NCI-H2029 (cell line): ENCODE measurements around the gene EPHA10.
A peak's percentile ranks its signal among the peaks of the same experiment; 100 is the strongest.
"Not testable (repeated sequence)": the region's sequence is repeated elsewhere in the genome, so short reads cannot be mapped to it uniquely, and the experiment has no call there.

Experiments
- DNase-seq: peaks from one replicate; lab custom pipeline; 2025; lab: John Stamatoyannopoulos, UW

Gene EPHA10

DNA sequence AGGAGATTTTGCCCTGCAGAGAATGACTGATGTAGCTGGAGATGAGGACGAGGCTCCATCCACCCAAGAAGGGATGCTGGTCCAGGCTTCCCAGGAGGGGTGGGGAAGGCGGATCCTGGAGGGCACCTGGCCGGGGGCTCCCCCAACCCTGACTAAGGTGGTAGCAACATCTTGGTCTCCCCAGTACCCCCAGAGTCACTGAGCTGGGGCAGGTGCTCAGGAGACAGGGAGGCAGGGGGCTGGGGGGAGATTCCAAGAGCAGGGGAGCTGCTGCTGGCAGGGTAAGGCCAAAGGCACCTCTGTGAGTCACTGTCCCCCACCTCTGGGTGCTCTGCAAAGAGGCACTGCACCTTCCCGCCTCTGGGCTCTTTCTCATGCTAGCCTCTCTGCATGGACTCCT lies 48.6 kb downstream of the EPHA10 start:
- DNase-seq, result no peak

DNA sequence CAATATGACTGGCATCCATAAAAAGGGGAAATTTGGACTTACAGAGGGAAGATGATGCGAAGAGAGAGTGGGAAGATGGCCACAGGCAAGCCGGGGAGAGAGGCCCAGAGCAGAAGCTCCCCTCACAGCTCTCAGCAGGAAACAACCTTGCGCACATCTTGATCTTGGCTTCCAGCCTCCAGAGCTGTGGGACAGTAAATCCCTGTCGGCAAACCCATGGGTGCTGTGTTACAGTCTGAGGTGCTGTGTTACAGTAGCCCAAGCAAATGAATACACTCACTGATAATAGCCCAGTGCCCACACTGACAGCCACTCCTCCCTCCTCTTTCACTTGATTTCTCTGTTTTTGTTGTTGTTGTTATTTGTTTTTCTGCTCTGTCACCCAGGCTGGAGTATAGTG lies 50.2 kb downstream of the EPHA10 start:
- no peak for DNase-seq

DNA sequence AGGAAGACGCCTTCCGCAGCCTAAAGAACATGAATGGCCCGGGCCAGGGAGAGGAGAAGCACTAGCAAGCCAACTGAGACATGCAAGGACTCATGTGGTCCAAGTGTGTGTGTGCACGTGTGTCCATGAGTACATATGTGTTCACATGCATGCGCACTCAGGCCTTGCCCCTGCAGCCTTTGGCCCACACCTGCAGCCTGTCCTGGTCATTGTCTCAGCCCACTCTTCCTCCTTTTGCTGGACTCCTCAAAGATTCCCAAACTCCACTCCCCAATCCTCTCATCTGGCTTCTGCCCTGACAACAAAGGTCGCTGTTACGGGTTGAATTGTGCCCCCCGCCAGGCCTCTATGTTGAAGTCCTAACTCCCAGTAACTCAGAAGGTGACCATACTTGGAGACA lies 50.7 kb downstream of the EPHA10 start:
- DNase-seq, result no peak

DNA sequence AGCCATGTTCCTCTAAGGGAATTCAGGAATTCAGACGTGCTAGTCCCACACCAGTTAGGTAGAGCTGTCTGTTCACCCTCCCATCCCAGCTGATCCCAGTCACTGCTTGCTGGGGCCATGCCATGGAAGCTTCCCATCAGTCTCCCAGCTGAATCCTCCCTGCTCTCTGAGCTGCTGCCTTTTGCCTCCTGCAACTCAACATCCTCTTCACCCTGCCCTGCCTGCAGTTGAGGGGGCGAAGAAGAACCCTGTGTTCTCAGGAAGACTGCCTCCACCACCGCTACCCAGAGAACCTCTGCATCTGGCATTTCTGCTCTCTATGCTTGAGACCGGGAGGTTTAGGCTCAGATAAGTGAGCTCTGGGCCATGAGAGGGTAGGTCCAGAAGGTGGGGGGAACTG lies 56.4 kb downstream of the EPHA10 start:
- no peak for DNase-seq

DNA sequence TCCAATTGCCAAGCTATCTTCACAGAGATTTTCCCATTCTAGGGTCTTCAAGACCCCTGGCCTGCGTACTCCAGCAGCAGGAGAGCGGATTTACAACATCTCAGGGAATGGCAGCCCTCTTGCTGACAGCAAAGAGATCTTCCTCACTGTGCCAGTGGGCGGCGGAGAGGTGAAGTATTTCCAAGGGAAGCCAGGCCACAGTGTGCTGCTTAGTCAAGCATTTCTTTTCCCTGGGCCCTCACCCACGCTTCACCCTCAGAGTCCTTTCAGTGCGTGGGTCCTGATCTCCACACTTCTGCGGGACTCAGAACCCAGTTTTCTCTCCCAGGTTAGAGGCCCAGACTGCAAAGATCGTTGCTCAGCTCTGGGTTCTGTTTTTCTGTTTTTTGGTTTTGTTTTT lies 59.5 kb downstream of the EPHA10 start:
- no peak for DNase-seq

DNA sequence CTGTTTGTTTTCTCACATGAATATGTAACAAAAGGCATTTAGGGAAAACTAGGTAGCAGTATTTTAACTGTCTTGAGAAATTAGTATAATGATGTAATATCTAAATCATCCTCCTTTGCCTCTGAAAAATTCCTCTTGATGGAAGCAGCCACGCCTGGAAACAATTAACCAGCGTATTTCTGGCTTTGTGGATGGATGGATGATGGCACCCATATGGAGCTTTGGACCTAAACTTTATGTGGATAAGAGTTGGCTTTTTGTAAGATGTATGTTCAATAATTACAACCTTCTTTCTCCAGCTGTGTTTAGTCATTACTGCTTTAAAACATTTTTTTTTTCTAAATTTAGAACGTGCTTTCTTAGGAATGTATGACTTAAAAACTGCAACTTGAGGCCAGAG lies 60.0 kb downstream of the EPHA10 start:
- no peak for DNase-seq

DNA sequence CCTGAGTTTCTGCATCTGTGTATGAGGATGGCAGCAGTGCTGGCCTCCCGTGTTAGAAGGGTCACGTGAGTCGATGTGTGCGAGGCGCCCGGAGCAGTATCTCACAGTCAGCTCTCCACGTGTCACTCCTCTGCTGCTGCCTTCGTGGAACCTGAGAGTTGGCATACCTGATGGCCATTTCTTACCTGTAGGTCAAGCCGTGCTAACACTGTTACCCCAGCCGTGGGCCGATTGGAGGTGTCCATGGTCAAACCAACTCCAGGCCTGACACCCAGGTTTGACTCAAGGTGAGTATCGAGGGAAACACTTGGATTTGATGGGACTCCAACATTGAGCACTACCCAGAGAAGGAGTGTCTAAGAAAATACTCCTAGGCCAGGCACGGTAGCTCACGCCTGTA lies 61.9 kb downstream of the EPHA10 start:
- no peak for DNase-seq

DNA sequence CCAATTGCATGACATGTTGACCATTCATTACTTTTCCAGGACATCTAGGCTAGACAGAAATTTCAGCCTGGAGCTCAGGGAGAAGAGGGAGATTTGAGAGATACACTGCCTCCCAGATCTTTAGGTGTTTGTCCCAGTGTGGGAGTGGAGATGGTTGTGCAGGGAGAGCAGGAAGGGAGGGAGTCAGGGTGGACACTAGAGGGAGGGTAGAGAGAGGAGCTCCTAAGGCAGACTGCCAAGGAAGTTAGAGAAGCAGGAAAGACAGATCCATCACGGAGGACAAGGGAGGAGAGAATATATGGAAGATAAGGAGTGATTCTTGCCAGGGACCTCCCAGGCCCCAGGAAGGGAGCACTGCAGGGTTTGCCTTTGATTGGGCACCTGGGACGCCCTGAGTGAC lies 63.9 kb downstream of the EPHA10 start:
- no peak for DNase-seq

DNA sequence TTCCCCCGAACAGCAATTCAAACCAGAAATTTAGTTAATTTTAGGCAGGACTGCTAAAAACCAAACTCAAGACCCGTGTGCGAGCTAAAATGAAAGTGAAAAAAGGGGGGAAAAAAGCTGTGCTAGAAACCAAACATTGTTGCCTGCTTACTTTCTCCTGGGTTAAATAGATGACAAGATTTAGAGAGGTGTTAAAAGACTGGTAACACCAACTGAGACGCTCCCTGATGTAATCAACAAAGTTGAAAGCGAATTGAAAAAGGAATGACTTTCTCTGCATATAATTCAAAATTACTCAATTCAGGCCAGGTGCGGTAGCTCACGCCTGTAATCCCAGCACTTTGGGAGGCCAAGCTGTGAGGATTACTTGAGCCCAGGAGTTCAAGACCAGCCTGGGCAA lies 65.8 kb downstream of the EPHA10 start:
- no peak for DNase-seq

DNA sequence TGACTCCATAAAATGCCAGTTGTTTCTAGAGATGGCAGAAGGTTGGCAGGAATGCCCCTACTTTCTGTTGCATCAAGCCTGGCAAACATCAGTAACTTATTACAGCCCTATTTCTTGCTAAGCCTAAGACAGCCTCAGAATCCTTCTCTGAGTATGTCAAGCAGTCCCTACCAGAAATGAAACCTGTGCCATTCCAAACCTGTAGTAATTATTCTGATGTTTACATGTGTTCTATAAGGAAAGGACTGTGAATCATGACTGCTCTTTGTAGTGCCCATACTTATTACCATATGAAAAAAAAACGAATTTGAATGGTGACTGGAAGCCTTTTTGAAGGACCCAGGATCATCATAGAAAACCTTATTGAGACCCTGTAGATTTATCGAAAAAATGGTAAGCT lies 67.2 kb downstream of the EPHA10 start:
- DNase-seq, result no peak

DNA sequence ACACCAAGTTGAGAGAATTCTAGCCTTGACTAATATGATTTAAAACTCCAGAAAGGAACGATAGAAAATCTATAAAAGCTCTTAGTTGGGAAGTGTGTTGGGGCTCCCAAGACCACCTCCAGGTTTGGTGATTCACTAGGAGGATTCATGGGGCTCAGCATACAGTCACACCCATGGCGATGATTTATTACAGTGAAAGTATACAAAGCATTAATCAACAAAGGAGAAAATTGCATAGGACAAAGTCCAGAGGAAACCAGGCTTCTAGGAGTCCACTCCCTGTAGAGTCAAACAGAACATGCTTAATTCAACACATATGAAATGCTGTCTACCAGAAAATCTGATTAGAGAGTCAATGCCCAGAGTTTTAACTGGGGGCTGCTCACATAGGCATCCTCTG lies 67.8 kb downstream of the EPHA10 start:
- DNase-seq, result no peak

DNA sequence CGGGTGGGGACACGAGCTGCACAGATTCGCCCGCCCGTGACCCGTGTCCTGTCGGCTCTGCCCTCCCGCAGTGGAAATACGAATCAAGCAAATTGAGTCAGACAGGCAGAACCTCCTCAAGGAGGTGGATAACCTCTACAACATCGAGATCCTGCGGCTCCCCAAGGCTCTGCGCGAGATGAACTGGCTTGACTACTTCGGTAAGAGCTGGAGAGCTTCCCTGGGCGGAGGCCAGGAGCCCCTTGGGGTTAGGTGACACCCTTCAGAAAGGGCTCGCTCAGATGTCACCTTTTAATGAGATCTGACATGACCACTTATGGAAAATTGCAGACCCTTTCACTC lies 72.1 kb downstream of the EPHA10 start:
- peak; percentile 66 for DNase-seq

DNA sequence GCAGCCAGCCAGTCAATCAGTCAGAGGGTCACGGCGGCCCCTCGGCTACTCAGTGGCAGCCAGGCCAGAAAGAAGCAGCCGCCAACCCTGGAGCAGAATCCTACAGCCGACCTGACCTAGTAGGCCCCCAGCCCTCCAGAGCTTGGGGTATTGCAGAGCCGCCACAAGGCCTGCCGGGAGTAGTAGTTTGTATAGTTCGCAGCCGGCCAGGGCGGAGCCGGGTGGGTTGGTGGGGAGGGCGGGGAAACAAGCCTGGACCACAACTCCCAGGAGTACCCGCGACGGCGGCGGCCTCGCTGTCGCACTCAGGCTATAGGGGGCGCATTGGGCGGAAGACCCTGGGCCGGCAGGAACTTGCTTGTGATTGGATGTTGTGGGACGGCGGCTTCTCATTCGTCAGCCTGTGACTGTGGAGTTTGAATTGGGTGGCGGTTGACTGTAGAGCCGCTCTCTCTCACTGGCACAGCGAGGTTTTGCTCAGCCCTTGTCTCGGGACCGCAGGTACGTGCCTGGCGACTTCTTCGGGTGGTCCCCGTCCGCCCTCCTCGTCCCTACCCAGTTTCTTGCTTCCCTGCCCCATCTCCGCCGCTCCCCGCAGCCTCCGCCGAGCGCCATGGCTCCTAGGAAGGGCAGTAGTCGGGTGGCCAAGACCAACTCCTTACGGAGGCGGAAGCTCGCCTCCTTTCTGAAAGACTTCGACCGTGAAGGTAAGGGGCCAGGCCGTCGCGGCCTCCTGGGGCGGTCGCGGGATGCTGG lies 72.7 kb downstream of the EPHA10 start, which contains the start of gene CDCA8:
Gene CDCA8, plus strand, starts transcription at position 439 of the 756 bp plus-strand sequence. Its CDS starts 175 bp downstream, at position 614.
- DNase-seq, result peak; percentile 100

DNA sequence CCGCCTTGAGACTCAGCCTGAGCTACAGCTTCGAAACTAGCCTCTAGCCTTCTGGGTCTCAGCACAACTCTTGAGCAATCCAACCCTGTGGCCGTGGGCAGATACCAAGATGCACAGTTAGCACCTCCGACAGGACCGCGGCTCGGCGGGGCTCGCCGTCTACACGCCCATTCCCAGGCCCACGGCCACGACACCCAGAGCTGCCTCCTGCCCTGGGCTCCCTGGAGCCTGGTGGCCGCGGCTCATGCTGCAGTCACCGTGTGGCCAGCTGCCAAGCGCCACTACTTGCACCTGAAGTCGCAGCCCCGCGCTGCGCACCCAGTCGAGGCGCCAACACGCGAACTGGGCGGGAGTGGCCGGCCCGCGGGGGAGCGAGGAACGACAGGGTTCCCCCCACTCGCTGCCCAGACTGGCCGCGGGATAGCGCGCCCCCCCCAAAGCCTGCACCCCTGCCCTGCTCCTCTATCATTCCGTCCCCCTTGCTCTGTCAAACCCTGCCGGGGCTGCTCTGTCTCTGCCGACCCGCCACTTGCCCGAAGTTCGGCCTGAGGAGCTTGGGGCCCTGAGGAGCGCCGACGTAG lies 73.3 kb downstream of the EPHA10 start:
- peak; percentile 87 for DNase-seq

DNA sequence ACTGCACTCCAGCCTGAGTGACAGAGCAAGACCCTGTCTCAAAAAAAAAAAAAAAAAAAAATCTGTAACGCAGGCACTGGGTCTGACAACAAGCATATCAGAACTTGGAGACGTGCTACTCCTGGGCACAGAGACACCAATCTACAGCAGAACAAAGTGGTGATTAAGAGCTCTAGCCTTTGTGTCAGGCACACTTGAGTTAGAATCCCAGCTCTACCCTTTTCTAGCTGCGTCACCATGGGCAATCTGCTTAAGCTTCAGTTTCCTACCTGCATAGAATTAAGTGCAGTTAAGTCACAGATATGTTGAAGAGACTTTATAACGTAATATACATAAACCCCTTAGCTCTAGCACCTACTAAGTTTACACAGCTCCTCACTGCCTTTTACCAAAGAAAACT lies 76.0 kb downstream of the EPHA10 start:
- DNase-seq, result no peak

DNA sequence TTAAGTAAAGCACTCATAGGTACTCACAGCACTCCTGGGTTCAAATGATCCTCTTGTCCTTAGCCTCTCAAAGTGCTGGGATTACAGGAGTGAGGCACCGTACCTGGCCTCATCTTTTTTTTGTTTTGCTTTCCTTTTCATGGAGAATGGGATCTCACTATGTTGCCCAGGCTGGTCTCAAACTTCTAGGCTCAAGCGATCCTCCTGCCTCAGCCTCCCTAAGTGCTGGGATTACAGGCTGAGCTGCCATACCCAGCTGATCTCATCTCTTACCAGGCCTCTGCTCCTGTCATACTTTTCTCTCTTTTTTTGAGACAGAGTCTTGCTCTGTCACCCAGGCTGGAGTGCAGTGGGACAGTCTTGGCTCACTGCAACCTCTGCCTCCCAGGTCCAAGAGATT lies 77.2 kb downstream of the EPHA10 start:
- DNase-seq, result not testable (repeated sequence)

DNA sequence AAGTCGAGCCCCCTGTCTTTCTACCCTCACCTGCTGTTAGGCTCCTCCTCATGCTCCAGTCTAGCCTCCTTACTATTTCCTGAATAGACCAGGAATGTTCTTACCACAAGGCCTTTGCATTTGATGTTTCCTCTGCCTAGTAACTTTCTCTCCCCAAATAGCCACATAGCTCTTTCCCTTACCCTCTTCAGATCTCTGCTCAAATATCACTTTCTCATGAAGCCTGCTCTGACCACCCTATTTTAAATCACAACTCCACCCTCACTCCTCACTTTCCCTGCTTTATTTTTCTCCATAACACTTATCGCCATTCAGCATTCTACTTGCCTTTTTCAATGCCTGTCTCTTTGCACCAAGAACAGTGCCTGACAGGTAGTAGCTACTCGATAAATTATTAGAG lies 79.2 kb downstream of the EPHA10 start:
- no peak for DNase-seq

DNA sequence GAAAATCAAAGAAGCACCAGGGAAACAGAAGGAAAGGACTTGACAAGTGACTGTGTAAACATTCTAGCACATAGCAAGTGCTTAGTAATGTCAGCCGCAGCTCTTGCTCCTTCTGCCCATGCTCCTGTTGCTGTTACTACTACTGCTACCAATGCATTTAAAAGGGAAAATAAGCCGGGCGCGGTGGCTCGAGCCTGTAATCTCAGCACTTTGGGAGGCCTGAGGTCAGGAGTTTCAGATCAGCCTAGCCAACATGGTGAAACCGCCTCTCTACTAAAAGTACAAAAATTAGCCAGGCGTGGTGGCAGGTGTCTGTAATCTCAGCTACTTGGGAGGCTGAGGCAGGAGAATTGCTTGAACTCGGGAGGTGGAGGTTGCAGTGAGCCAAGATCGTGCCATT lies 80.7 kb downstream of the EPHA10 start:
- not testable (repeated sequence) for DNase-seq

DNA sequence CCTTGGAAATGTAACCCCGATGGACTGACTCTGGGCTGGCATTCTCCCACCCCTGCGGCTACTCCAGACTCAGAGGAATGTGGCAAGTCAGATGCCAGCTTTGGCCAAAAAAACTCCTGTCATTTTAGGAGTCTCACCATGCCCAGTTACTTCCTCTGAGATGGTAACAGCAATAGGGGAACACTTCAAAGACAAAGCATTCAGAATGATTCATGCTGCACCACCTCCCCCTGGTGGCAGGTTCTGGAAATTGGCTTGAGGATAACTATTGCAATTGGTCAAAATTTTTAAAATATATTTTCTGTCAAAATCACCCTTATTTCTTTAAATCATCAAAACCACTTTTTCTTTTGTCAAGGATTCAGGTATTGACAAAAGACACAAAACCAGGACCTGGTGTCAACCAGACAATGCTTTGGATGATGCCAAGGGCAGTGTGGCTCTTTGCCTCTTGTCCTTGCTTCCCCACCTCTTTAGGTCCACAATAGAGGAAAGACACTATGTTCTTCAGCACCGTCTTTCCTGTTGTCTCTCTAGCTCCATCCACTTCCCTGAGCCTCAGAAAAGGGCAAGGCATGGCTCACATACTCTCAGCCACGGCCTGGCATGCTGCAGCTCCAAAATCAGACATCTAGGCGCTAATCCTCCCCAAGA lies 82.5 kb downstream of the EPHA10 start:
- DNase-seq, result peak; percentile 86

DNA sequence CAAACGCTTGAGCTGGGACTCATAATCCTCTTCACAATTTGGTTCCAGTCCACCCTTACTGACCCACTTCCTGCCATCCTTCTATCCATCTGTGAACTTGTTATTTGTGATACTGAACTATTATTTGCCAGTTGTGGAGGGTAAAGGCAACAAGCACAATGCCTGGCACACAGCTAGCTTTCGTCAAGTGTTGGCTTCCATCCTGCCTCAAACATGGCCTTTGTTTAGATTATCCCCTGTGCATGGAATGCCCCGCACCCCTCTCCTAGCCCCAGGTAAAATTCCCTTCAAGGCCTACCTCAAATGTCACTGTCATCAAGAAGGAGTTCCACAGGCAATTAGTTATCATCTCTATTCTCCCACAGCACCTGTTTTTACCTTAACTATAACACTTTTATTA lies 84.0 kb downstream of the EPHA10 start:
- DNase-seq, result no peak

DNA sequence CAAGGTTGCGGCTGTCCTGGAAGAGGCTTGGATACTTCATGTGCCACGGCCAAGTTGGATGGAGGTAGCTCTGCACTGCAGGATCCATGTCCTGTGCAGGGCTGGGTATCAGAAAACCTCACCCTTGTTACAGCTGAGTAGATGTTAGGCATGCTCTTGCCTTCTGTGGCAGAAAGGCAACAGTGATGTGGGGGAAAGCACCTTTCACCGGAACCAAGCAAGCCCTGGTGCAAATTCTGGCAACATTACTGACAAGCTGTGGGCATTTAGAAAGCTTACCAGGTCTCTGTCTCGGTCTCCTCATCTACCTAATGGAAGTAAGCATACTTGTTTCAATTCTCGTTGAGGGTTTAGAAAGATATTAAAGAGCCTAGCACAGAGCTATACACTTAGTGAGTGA lies 87.1 kb downstream of the EPHA10 start:
- no peak for DNase-seq

DNA sequence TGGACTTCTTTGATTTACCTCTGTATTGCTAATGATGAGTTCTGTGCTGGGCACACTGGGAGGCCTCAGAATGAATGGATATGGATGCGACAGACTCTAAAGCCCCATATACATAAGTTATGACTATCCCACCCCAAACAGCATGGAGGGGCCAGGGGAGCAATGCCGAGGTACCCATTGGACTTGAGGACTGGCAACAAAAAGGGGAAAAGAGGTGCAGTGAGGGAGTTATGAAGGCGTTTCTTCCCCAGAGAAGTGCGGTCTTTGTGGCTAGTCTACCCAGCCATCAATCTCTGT lies 87.8 kb downstream of the EPHA10 start:
- no peak for DNase-seq

DNA sequence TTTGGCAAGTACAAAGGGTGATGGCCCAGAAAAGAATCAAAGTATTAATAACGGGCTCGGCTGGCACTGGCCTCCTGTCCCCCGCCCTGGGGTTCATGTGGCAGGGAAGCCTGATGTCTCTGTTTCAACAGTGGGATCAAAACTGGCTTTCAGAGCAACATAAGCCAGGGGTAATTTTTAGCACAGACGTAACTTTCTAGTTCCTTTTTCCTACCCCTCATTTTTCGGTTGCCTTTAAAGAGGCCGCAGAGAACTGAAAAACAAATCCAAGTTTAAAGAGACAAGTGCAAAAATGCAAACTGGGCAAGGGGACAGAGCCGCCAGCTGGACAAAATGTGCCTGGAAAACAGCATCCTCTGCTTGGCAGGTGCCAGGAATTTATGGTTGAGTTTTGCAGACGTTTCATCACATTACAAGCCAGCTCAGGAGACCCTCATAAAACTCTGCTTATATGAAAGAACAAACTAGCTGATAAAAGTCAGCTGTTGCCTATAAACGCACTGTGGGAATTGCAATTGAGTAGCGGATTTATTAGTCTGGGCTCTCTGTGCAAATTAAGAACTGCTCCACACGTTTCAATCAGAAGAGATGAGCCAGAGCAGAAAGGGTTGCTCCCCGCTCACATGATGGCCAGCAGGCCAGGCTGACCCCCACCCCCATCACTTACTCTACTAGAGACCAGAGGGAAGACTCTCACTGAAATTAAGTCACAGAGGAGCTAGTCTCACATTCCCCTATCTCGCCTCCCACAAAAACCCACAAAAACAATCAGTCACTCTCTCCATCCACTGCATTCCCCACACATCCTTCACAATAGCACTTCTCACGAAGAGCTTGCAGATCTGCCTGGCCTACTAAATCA lies 88.4 kb downstream of the EPHA10 start:
- DNase-seq, result no peak
